Lower leg skin (tissue), 4 donors: ENCODE measurements around the gene P3H2. TPM values are rescaled to one million over a fixed set of nuclear protein-coding genes. Genes with fewer than 3 reads are reported as not detected.

Source experiments
- total RNA-seq, 4 donors: library from RNA; depleted of rRNA; stranded (reverse); fragments of >200 nt; gene quantifications; one replicate each; pipeline ENCODE4 v1.1.0, GENCODE V29; 2016

The P3H2 gene
- total RNA-seq, 4 donors from 2014 or later: 20.0 to 41.9 (median 35.6) TPM

Other genes with a start within 250 kb of the P3H2 start
- gene CLDN1, start 201.5 kb upstream of the P3H2 start, total RNA-seq: 1,000 to 10,000 TPM in 1 of 4 donors, 100 to 1,000 TPM in 3; 452 to 1,148 (median 544) TPM